ENCODE results near the gene USP17L5.
"Not testable (repeated sequence)": the region's sequence is repeated elsewhere in the genome, so short reads cannot be mapped to it uniquely, and the experiment has no call there.

Gene USP17L5

GRCh38 chr4:9339103-9339502 is at the start of gene USP17L5:
USP17L5 (plus strand) TSS chr4:9339403; CDS start chr4:9339403, 0 bp downstream.
- DNase-seq: not testable (repeated sequence)

- not testable (repeated sequence) for DNase-seq
Observed at GRCh38 chr4:9324191-9324590, 15.0 kb upstream of the USP17L5 start.

- DNase-seq: not testable (repeated sequence)
Observed at GRCh38 chr4:9324865-9325264, 14.3 kb upstream of the USP17L5 start, which contains the start of gene USP17L24. USP17L24 (plus strand) TSS chr4:9325165; CDS start chr4:9325165, 0 bp downstream.

GRCh38 chr4:9329611-9330010 is 9.6 kb upstream of the USP17L5 start, which contains the start of gene USP17L25:
USP17L25 (plus strand) TSS chr4:9329911; CDS start chr4:9329911, 0 bp downstream.
- DNase-seq: not testable (repeated sequence)

GRCh38 chr4:9334358-9334757 is 4.8 kb upstream of the USP17L5 start, which contains the start of gene USP17L26:
USP17L26 (plus strand) TSS chr4:9334658; CDS start chr4:9334658, 0 bp downstream.
- not testable (repeated sequence) for DNase-seq

- not testable (repeated sequence) for DNase-seq
Observed at GRCh38 chr4:9343848-9344247, 4.6 kb downstream of the USP17L5 start, which contains the start of gene USP17L27. USP17L27 (plus strand) TSS chr4:9344148; CDS start chr4:9344148, 0 bp downstream.

GRCh38 chr4:9348593-9348992 is 9.4 kb downstream of the USP17L5 start, which contains the start of gene USP17L28:
USP17L28 (plus strand) TSS chr4:9348893; CDS start chr4:9348893, 0 bp downstream.
- DNase-seq: not testable (repeated sequence)

- DNase-seq: not testable (repeated sequence)
Observed at GRCh38 chr4:9350866-9351265, 11.7 kb downstream of the USP17L5 start.

- not testable (repeated sequence) for DNase-seq
Observed at GRCh38 chr4:9353338-9353737, 14.1 kb downstream of the USP17L5 start, which contains the start of gene USP17L29. USP17L29 (plus strand) TSS chr4:9353638; CDS start chr4:9353638, 0 bp downstream.

GRCh38 chr4:9362829-9363228 is 23.6 kb downstream of the USP17L5 start, which contains the start of gene USP17L30:
USP17L30 (plus strand) TSS chr4:9363129; CDS start chr4:9363129, 0 bp downstream.
- not testable (repeated sequence) for DNase-seq

GRCh38 chr4:9379881-9380280 is 40.7 kb downstream of the USP17L5 start:
- not testable (repeated sequence) for DNase-seq

GRCh38 chr4:9381012-9381534 is 41.9 kb downstream of the USP17L5 start:
- not testable (repeated sequence) for DNase-seq

- no peak for DNase-seq
Observed at GRCh38 chr4:9384126-9384525, 44.9 kb downstream of the USP17L5 start.

GRCh38 chr4:9389001-9389400 is 49.8 kb downstream of the USP17L5 start:
- DNase-seq: not testable (repeated sequence)

All from fibroblast of skin of right biceps (primary cell).